ENCODE results near the gene HS3ST1.

DNA sequence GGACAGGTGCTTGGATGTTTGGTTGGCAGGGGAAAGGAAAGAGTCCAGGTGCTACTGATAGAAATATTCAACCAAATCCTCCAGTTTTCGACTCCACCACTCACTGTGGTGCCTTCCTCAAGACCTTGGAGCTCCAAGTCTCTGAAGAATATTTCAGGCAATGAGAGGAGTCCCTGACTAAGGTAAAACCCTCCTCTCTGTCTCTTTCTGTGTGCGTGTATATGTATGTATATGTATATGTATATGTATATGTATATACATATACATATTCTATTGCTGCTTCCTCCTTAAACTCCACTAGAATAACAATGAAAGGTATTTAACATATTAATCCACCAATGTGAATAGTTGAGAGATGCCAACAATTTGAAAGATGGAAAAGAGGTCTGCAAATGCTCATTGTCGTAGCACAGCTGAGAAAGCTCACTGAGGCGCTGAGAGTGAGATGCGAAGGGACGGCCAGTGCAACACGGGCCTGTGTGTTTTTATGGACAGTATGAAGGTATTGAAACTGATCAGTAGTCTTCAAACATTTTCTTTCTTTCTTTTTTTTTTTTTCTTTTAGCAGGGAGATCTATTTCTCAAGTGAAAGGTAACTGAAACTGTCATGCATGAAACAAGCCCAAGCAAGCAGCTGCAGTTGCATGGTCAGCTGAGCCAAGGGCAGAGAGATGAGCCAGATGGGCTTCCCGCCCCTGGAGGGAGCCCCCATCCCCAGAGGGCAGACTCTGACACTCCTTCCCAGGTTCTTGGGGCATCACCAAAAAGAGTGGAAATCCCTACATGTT, 41.1 kb upstream of the HS3ST1 start:
- TF ChIP-seq, protein P1, sequence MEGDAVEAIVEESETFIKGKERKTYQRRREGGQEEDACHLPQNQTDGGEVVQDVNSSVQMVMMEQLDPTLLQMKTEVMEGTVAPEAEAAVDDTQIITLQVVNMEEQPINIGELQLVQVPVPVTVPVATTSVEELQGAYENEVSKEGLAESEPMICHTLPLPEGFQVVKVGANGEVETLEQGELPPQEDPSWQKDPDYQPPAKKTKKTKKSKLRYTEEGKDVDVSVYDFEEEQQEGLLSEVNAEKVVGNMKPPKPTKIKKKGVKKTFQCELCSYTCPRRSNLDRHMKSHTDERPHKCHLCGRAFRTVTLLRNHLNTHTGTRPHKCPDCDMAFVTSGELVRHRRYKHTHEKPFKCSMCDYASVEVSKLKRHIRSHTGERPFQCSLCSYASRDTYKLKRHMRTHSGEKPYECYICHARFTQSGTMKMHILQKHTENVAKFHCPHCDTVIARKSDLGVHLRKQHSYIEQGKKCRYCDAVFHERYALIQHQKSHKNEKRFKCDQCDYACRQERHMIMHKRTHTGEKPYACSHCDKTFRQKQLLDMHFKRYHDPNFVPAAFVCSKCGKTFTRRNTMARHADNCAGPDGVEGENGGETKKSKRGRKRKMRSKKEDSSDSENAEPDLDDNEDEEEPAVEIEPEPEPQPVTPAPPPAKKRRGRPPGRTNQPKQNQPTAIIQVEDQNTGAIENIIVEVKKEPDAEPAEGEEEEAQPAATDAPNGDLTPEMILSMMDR (IDR thresholded peaks at IDR 0.05; ENCODE audit: insufficient read depth, low read length, poor library complexity, severe bottlenecking): no peak
- no peak for TF ChIP-seq EZH2phosphoT487 (conservative IDR thresholded peaks at IDR 0.05; ENCODE audit: low read length)

Data from SU-DHL-6 (cell line).